Fibroblast of villous mesenchyme (primary cell): ENCODE results near the gene NCMAP. TPM values are rescaled to one million over a fixed set of nuclear protein-coding genes. Genes with fewer than 3 reads are reported as not detected.
A peak's percentile ranks its signal among the peaks of the same experiment; 100 is the strongest.
"Not testable (repeated sequence)": the region's sequence is repeated elsewhere in the genome, so short reads cannot be mapped to it uniquely, and the experiment has no call there.

Source experiments
- DNase-seq: peaks from one replicate; pipeline ENCODE4 v3.0.0-alpha.2; 2010; ENCODE audit warnings: low read depth
- H3K4me3 ChIP-seq: 2 replicates; pipeline ENCODE4 v1.5.1; 2011; ENCODE audit warnings: low read depth, mild to moderate bottlenecking, low read length
- total RNA-seq: library from RNA; depleted of rRNA; stranded (reverse); fragments of >200 nt; gene quantifications from 2 replicates; pipeline ENCODE4 v1.2.3, GENCODE V29; 2012
- TF ChIP-seq, protein P1 (sequence below): IDR thresholded peaks from 2 replicates; pipeline ENCODE4 v1.5.1; 2012; ENCODE audit warnings: low read depth, mild to moderate bottlenecking, low read length; ENCODE audit not compliant: insufficient read depth

The NCMAP gene
- total RNA-seq, 1 donor = not detected

DNA sequence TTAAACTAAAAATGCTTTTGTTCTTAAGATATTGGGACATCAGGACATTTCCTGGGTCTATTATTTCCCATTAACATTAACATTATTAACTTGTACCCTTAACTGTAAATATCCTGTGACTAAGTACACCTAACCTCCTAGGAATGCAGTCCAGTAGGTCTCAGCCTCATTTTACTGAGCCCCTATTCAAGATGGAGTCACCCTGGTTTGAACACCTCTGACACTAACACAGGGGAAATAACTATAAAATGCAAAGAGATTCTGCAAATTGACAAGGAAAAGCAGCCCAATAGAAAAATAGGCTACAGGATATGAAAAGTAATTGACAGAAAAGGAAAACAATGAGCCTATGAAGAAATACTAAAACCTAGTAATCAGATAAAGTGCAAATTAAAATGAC is 11.6 kb upstream of the NCMAP start:
- no peak for DNase-seq
- no peak overlapping the region for H3K4me3 ChIP-seq
- TF ChIP-seq, protein P1, sequence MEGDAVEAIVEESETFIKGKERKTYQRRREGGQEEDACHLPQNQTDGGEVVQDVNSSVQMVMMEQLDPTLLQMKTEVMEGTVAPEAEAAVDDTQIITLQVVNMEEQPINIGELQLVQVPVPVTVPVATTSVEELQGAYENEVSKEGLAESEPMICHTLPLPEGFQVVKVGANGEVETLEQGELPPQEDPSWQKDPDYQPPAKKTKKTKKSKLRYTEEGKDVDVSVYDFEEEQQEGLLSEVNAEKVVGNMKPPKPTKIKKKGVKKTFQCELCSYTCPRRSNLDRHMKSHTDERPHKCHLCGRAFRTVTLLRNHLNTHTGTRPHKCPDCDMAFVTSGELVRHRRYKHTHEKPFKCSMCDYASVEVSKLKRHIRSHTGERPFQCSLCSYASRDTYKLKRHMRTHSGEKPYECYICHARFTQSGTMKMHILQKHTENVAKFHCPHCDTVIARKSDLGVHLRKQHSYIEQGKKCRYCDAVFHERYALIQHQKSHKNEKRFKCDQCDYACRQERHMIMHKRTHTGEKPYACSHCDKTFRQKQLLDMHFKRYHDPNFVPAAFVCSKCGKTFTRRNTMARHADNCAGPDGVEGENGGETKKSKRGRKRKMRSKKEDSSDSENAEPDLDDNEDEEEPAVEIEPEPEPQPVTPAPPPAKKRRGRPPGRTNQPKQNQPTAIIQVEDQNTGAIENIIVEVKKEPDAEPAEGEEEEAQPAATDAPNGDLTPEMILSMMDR = no peak

GRCh38 chr1:24545662-24546061 is 10.2 kb upstream of the NCMAP start:
- no peak for DNase-seq
- no peak overlapping the region for H3K4me3 ChIP-seq
- TF ChIP-seq, protein P1 = no peak

DNA sequence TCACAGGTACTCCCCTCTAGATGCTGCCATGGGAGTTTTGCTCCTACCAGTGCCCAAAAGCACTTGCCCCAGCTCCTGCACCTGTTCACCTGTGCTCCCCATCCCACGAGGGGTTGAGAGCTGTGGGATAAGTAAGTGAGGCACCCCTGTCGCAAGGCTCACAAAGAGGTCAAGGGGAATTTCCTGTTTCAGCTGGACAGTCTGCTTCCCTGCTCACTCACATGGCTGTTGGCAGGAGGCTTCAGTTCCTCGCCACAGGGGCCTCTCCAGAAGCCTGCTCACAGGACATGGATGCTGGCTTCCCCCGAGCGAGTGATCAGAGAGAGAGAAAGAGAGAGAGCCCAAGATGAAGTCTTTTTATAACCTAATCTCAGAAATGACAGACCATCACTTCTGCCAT is 8.7 kb upstream of the NCMAP start:
- DNase-seq = no peak
- TF ChIP-seq, protein P1 = no peak
- no peak overlapping the region for H3K4me3 ChIP-seq

- no peak for DNase-seq
- TF ChIP-seq, protein P1 = no peak
- no peak overlapping the region for H3K4me3 ChIP-seq
These were observed 7.8 kb upstream of the NCMAP start for GRCh38 chr1:24548070-24548469.

DNA sequence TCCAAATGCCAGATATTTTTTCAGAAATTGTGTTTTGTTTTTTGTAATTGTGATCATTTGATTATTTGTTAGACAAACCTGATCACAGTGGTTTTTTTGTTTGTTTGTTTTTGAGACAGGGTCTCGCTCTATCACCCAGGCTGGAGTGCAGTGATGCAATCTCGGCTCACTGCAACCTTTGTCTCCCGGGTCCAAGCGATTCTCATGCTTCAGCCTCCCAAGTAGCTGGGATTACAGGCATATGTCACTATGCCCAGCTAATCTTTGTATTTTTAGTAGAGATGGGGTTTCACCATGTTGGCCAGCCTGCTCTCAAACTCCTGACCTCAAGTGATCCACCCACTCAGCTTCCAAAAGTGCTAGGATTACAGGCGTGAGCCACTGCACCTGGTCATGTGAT is 6.7 kb upstream of the NCMAP start:
- H3K4me3 ChIP-seq, DNase-seq: not testable (repeated sequence)

DNA sequence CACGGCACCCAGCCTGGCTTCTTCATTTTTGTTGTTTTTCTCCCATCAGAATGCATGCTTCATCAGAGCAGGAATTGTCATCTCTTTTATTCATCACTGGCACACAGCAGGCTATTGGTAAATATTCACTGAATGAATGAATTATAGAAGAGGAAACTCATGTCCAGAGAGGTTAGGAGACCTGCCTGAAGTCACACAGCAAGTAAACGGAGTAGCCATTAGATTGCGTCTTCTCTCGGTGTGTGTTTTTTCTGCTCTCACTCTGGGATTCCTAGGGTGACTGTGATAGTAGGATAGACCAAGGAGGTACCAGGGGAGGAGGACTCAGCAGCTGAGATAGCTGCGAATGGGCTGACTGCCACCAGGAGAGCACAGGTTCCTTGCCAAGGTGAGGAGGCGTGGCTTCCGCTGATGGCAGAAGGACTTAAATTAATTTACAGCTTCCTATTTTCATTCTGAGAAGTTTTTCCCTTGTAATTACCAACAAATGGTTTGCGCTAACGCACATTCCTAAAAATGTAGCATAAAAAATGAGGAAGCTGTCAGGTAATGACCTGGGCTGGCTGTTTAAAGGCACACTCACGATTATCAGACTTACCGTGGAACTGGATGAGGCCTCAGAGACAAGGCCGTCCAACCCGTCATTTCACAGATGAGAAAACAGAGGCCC is 4.5 kb upstream of the NCMAP start:
- no peak for DNase-seq
- no peak overlapping the region for H3K4me3 ChIP-seq
- TF ChIP-seq, protein P1 = no peak

GRCh38 chr1:24551960-24552571 is 3.8 kb upstream of the NCMAP start:
- TF ChIP-seq, protein P1 = no peak
- H3K4me3 ChIP-seq = no peak overlapping the region
- DNase-seq = peak; percentile 84
